ENCODE results near the gene AGFG2.
"Not testable (repeated sequence)": the region's sequence is repeated elsewhere in the genome, so short reads cannot be mapped to it uniquely, and the experiment has no call there.

AGFG2 gene

DNA sequence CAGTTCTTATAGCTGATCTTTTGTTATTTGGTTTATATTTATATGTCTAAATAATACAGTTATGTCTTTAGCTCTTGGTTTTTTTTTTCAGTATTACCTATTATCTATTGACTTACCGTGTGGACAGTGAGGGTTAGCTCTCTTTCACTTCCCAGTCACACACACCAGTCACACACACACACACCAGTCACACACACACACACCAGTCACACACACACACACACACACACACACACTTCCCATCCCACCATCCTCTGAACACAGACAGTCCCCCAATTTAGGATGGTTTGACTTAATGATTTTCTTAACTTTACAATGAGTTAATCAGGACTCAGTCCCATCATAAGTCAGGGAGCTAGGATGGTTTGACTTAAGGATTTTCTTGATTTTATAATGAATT lies 18.9 kb upstream of the AGFG2 start:
- DNase-seq (ENCODE audit: low read depth) = no peak

- no peak for DNase-seq (ENCODE audit: low read depth)
These were observed 17.9 kb upstream of the AGFG2 start for GRCh38 chr7:100521076-100521475.

DNA sequence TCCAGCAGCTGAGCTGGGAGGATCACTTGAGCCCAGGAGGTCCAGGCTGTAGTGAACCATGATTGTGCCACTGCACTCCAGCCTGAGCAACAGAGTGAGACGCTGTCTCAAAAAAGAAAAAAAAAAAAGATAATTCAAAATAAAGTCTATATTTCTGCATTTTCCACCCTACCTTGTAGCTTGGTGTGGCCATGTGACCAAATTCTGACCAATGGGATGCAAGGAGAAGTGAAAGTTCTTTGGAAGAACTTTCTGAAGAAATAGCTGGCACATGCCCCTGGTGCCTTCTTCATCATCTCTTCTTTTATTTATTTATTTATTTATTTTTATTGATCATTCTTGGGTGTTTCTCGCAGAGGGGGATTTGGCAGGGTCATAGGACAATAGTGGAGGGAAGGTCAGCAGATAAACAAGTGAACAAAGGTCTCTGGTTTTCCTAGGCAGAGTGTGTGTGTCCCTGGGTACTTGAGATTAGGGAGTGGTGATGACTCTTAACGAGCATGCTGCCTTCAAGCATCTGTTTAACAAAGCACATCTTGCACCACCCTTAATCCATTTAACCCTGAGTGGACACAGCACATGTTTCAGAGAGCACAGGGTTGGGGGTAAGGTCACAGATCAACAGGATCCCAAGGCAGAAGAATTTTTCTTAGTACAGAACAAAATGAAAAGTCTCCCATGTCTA lies 17.0 kb upstream of the AGFG2 start:
- not testable (repeated sequence) for DNase-seq (ENCODE audit: low read depth)

- not testable (repeated sequence) for DNase-seq (ENCODE audit: low read depth)
These were observed 15.8 kb upstream of the AGFG2 start for GRCh38 chr7:100523192-100523591.

- not testable (repeated sequence) for DNase-seq (ENCODE audit: low read depth)
These were observed 10.7 kb upstream of the AGFG2 start for GRCh38 chr7:100528108-100528866.

DNA sequence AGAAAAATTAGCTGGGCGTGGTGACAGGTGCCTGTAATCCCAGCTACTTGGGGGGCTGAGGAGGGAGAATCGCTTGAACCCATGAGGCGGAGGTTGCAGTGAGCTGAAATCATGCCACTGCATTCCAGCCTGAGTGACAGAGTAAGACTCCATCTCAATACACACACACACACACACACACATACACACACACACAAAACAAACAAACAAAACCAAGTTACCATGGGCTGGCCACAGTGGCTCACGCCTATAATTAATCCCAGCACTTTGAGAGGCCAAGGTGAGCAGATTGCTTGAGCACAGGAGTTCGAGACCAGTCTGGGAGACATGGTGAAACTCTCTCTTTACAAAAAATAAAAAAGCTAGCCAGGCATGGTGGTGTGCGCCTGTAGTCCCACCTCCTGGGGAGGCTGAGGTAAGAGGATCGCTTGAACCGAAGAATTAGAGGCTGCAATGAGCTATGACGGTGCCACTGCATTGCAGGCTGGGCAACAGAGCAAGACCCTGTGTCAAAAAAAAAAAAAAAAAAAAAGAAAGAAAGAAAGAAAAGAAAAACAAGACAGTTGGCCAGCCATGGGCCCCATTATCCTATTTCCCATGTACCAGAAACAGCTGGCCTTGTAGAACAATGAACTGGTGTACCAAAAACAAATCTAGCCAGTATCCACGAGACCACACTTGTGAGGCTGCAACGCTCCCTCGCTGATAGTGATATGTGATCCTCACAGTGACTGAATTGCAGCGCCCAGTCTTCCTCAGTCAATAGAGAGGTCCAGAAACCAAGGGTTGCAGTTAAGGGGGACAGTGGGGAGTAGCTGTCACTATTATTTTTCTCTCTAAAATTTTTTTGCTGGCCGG lies 6.6 kb upstream of the AGFG2 start:
- DNase-seq (ENCODE audit: low read depth) = no peak

DNA sequence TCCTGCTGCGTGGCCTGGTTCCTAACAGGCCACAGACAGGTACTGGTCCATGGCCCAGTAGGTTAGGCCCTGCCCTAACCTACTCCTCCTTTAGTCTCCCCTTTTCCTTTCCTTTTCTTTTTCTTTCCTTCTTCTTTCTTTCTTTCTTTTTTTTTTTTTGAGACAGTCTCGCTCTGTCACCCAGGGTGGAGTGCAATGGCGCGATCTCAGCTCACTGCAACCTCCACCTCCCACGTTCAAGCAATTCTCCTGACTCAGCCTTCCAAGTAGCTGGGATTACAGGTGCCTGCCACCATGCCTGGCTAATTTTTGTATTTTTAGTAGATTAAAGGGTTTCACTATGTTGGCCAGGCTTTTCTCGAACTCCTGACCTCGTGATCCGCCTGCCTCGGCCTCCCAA lies 3.0 kb upstream of the AGFG2 start:
- not testable (repeated sequence) for DNase-seq (ENCODE audit: low read depth)

- DNase-seq (ENCODE audit: low read depth) = not testable (repeated sequence)
These were observed 2.3 kb upstream of the AGFG2 start for GRCh38 chr7:100536695-100537094.

DNA sequence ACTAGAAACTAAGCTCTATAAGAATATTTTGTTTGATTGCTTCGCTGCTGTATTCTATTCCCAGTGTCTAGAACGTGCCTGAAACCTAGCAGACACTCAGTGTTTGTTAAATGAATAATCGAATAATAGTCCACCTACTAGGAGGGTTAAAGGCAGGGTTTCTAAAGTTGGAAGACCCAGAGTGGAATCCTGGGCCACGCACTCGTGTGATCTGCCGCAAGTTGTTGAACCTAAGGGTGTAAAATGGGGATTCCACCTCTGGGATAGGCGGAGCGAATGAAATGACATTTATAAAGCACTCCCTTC lies 702 bp upstream of the AGFG2 start:
- DNase-seq (ENCODE audit: low read depth) = no peak

GRCh38 chr7:100539436-100540006 lies 518 bp downstream of the AGFG2 start:
- no peak for DNase-seq (ENCODE audit: low read depth)

GRCh38 chr7:100540073-100540723 lies 1.2 kb downstream of the AGFG2 start:
- DNase-seq (ENCODE audit: low read depth) = no peak

- not testable (repeated sequence) for DNase-seq (ENCODE audit: low read depth)
These were observed 2.3 kb downstream of the AGFG2 start for GRCh38 chr7:100541309-100541708.

GRCh38 chr7:100543586-100543985 lies 4.6 kb downstream of the AGFG2 start:
- no peak for DNase-seq (ENCODE audit: low read depth)

DNA sequence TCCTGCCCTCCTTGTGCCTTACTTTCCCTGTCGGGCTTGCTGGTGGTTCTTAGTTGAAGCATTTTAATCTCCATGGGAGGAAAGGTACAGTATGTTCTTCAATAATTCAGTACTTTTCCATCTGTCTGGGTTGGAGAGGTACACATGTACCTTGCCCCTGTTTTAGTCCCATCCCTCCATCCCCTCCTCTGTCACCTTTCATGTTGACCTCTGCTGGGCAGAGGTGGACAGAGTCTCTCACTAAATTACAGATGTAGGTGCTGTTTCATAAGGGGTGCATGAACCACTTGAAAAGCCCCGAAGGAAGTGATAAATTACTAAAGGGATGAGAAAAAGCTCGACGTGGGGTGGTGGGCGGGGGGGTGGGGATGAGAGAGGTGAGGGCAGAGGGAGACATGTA lies 5.4 kb downstream of the AGFG2 start:
- no peak for DNase-seq (ENCODE audit: low read depth)

GRCh38 chr7:100544967-100545359 lies 6.0 kb downstream of the AGFG2 start:
- DNase-seq (ENCODE audit: low read depth) = no peak

DNA sequence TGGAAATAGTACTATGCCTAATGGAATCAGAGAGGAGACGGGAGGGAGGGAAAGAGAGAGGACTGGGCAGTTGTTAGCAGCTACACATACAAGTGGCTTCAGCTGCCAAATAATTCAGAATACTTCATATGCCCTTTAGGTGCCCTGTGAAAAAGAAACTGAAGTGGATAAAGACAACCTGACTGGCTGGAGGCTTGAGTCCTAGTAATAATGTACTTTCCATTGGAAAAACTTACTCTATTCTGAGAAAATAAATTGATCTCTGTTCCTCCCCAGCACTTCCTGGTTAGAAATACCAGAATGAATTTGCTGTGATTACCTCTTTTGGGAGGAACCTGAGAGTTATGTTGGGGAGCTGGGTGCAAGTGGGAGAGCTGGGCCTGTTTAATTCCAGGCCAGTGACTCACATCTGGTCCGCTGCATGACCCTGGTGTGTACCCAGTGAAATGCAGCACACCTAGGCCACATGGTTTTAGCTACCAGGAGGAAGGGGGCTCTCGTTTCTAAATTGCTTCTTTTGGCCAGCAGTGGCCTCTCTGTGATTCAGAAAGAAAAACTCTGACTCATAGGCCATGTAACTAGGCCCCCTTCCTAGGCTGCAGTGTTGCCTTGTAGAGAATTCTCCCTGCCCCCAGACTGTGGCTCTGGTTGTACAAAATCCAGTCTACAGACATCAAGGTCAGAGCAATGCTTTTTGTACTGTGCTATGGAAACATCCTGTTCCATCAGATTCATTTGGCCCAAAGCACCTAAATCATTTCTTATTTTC lies 6.5 kb downstream of the AGFG2 start:
- no peak for DNase-seq (ENCODE audit: low read depth)

DNA sequence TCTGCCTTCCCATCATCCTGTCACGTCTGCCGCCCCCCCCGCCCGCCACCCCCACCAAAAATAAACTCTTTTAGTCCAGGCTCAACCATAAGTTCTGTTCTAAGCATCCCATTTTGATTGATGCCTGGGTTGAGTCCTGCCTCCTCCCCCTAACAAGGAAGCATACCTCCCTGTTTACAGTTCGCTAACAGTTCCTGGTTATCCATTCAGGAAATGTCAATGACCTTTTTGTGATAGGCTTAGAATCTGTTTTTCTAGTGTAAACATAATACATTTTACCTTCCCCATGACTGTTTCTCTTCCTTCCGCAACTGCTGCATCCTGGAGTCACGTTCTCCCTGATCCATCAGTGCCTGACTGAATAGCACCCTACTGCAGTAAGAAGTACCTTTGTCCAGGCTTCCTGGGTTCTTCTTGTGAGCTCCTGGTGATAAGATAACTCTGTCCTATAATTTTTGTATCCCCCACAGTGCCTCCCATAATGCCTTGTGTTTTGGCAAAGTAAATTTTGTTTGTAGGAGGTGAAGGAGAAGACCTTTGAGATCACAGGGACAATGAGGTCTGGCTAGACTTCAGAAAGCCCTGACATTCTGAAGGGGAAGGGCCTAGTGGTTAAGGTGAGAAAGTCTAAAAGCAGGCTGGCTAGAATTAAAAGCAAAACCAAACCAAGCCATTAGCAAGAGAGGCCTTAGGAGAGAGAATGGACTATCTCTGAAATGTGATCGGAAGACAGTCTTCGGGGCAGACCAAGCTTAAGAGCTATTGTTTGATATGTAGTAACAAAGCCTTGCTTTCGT lies 7.3 kb downstream of the AGFG2 start:
- no peak for DNase-seq (ENCODE audit: low read depth)

DNA sequence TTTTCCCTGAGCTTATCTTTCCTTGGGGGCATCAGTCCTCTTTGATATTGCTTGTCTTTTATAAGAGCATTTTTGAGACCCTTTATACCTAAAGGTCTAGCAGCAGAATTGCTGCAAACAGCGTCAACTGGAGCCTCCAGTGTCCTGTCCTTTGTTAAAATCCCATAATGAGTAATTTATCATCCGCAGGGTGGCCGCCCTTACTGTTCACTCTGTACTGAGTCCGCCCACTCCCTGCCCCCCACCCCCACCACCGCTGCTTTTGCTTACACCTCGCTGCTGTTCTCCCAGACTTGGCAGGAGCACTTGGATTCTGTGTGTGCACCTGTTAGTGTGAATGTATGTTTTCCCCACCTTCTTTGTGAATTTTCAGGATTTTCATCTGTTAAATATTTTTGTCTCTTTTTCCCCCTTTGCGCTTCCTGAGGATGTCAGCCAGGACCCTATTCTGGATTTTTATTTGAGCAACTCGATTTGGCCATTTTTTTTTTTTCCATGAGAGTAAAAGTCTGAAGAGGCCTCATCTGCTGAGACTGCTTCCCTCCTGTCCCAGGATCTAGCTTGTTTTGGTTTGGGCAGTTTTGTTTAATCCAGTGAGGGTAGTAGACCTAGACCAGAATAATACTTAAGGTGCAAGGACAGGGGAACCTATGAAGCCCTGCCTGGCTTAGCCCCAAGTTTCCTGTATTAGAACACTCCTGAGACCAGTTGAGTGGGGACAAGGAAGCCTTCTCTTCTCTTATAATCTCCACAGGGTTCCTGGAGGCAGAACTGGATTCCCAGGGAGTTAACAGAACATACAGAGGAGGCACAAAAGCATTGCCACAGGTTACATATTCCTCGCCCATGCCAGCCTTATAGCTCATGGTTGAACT lies 8.2 kb downstream of the AGFG2 start:
- DNase-seq (ENCODE audit: low read depth) = no peak

DNA sequence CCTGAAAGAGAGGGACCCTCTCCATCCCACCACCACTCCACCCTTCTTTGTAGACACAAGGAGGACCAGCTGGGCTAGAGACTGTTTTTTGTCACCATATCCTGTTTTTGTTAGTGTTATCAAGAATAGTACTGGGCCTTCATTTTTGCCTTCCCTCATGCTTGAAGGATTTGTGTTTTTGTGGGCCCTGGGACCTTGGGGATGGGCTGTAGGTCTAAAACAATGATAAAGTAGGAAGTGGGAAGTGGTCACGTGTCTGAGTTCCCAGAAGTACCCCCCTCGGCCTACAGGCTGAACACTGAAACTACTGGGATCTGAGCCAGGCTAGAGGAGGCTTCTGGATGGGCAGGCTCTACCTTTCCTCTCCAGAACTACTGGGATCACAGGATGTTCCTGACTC lies 8.9 kb downstream of the AGFG2 start:
- DNase-seq (ENCODE audit: low read depth) = no peak

All from stimulated activated CD8-positive, alpha-beta memory T cell treated with anti-CD3 and anti-CD28 coated beads, Interleukin-15, amount 100 ng/mL, for 24 hours (primary cell).